Endodermal cell (in vitro differentiated cells): Measurements from ENCODE around the gene ADM. TPM values are rescaled to one million over a fixed set of nuclear protein-coding genes. Genes with fewer than 3 reads are reported as not detected.
A peak's percentile ranks its signal among the peaks of the same experiment; 100 is the strongest.

Experiments used
- DNase-seq: peaks from one replicate; pipeline ENCODE4 v3.0.0-alpha.2; 2017
- H3K27ac ChIP-seq: 2 replicates; pipeline ENCODE4 v1.5.1; 2013; ENCODE audit warnings: mild to moderate bottlenecking, low read depth, low read length, moderate library complexity
- H3K27me3 ChIP-seq: 2 replicates; pipeline ENCODE4 v1.6.1; 2013; ENCODE audit warnings: mild to moderate bottlenecking, low read length, moderate library complexity; ENCODE audit not compliant: insufficient read depth, control insufficient read depth, poor library complexity, severe bottlenecking
- H3K36me3 ChIP-seq: 2 replicates; pipeline ENCODE4 v1.7.0; 2013; ENCODE audit warnings: mild to moderate bottlenecking, low read length, moderate library complexity; ENCODE audit not compliant: control insufficient read depth, insufficient read depth
- H3K4me1 ChIP-seq: one replicate; pipeline ENCODE4 v1.7.0; 2013; ENCODE audit warnings: low read length; ENCODE audit not compliant: control insufficient read depth, insufficient read depth
- H3K4me3 ChIP-seq: 2 replicates; pipeline ENCODE4 v1.5.1; 2013; ENCODE audit warnings: mild to moderate bottlenecking, low read length, moderate library complexity
- H3K9ac ChIP-seq: 2 replicates; pipeline ENCODE4 v1.6.1; 2013; ENCODE audit warnings: mild to moderate bottlenecking, low read length, moderate library complexity; ENCODE audit not compliant: poor library complexity, severe bottlenecking; ENCODE audit errors: extremely low read depth
- H3K9me3 ChIP-seq: 2 replicates; pipeline ENCODE4 v1.6.1; 2013; ENCODE audit warnings: mild to moderate bottlenecking, low read length, moderate library complexity; ENCODE audit not compliant: control insufficient read depth
- H3K27ac Mint-ChIP-seq: 2 replicates; pipeline ENCODE4 v1.8.0; 2020; ENCODE audit warnings: mixed read lengths
- H3K27me3 Mint-ChIP-seq: 2 replicates; pipeline ENCODE4 v1.8.0; 2021; ENCODE audit warnings: mild to moderate bottlenecking, mixed read lengths; ENCODE audit not compliant: insufficient read depth
- H3K36me3 Mint-ChIP-seq: 2 replicates; pipeline ENCODE4 v1.8.0; 2020; ENCODE audit warnings: low read depth, mixed read lengths
- H3K4me1 Mint-ChIP-seq: 2 replicates; pipeline ENCODE4 v1.8.0; 2020; ENCODE audit warnings: mixed read lengths
- H3K4me3 Mint-ChIP-seq: 2 replicates; pipeline ENCODE4 v1.8.0; 2020; ENCODE audit warnings: mild to moderate bottlenecking, moderate library complexity, mixed read lengths
- H3K9me3 Mint-ChIP-seq: 2 replicates; pipeline ENCODE4 v1.8.0; 2020; ENCODE audit warnings: mild to moderate bottlenecking, mixed read lengths
- WGBS, 2 experiments: methylation state at CpG; one replicate each; pipeline versions ENCODE4 v1.1.5 to v1.1.7; 2013; ENCODE audit warnings: missing lambda C conversion rate in 2 of 2, mixed read lengths in 1 of 2; ENCODE audit not compliant: insufficient coverage in 1 of 2, insufficient read length in 1 of 2; 5-methylcytosine and 5-hydroxymethylcytosine counted together
- total RNA-seq, 2 donors: library from RNA; stranded (reverse); fragmentation: NEBNext Ultra II Directional in 1 of 2; extraction: Animal tissue kit (Norgen Biotek cat#: 25700) in 1 of 2; gene quantifications; 2 replicates in 1 of 2; 3 replicates in 1 of 2; pipeline ENCODE4 v1.2.1, GENCODE V29; 2021
- TF ChIP-seq, protein P1 (sequence below): fragments of 200-600 bp; sonication (generic); conservative IDR thresholded peaks from 2 replicates; pipeline ENCODE4 v1.5.0; 2021; ENCODE audit warnings: antibody characterized with exemption, mild to moderate bottlenecking

ADM gene
- total RNA-seq, 2 donors from 2014 or later, result 20.6 to 35.5 TPM

- TF ChIP-seq, protein P1, sequence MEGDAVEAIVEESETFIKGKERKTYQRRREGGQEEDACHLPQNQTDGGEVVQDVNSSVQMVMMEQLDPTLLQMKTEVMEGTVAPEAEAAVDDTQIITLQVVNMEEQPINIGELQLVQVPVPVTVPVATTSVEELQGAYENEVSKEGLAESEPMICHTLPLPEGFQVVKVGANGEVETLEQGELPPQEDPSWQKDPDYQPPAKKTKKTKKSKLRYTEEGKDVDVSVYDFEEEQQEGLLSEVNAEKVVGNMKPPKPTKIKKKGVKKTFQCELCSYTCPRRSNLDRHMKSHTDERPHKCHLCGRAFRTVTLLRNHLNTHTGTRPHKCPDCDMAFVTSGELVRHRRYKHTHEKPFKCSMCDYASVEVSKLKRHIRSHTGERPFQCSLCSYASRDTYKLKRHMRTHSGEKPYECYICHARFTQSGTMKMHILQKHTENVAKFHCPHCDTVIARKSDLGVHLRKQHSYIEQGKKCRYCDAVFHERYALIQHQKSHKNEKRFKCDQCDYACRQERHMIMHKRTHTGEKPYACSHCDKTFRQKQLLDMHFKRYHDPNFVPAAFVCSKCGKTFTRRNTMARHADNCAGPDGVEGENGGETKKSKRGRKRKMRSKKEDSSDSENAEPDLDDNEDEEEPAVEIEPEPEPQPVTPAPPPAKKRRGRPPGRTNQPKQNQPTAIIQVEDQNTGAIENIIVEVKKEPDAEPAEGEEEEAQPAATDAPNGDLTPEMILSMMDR, result peak; percentile 69
- H3K4me1 ChIP-seq, result peaks cover 38% of the 10 kb centered on the region
- peaks cover 5% of the 10 kb centered on the region for H3K27me3 ChIP-seq
- Mint-ChIP-seq H3K27me3 (peaks cover 34% of the 10 kb centered on the region), H3K36me3 (no peaks in the 10 kb centered on the region), H3K9me3 (no peaks in the 10 kb centered on the region), H3K27ac (no peak overlapping the region), H3K4me1 (peaks cover 52% of the 10 kb centered on the region), H3K4me3 (no peak overlapping the region)
- WGBS, 2 experiments, result 59 to 71% methylated on average over 7 to 8 of the region's 8 CpGs
- peak; percentile 57 for DNase-seq
- no peak overlapping the region for H3K9ac ChIP-seq
- no peak overlapping the region for H3K27ac ChIP-seq
- H3K9me3 ChIP-seq, result no peaks in the 10 kb centered on the region
- H3K36me3 ChIP-seq, result no peaks in the 10 kb centered on the region
- no peak overlapping the region for H3K4me3 ChIP-seq
Observed at GRCh38 chr11:10322830-10323792, 18.2 kb downstream of the ADM start.

DNA sequence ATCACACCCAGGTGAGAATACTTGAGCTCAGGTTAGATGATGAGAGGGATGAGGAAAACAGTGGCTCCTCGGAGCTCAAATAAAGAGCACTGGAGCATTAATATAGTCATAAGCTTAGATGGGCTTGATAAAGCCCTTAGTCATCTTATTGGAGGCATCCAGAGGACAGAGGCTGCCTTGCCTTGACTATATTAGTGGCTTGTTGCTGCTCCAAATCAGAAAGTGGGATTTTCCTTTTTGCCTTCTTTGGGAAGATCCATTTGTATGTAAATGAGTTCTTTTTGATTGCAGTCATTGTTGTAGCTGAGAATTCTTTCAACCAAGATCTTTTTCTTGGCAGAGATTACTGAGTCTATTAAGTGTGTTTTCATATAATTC lies 18.9 kb downstream of the ADM start:
- H3K4me3 Mint-ChIP-seq, result no peak overlapping the region
- H3K27ac ChIP-seq, result no peak overlapping the region
- TF ChIP-seq, protein P1, result no peak
- H3K36me3 ChIP-seq, result no peaks in the 10 kb centered on the region
- no peak overlapping the region for H3K27ac Mint-ChIP-seq
- peaks cover 38% of the 10 kb centered on the region for H3K4me1 ChIP-seq
- no peak overlapping the region for H3K4me3 ChIP-seq
- H3K9me3 Mint-ChIP-seq, result no peaks in the 10 kb centered on the region
- peaks cover 31% of the 10 kb centered on the region for H3K27me3 Mint-ChIP-seq
- H3K4me1 Mint-ChIP-seq, result peaks cover 46% of the 10 kb centered on the region
- no peak overlapping the region for H3K9ac ChIP-seq
- H3K36me3 Mint-ChIP-seq, result no peaks in the 10 kb centered on the region
- 94 to 100% methylated on average over 1 of the region's 1 CpG for WGBS, 2 experiments
- DNase-seq, result no peak
- peaks cover 5% of the 10 kb centered on the region for H3K27me3 ChIP-seq
- no peaks in the 10 kb centered on the region for H3K9me3 ChIP-seq

DNA sequence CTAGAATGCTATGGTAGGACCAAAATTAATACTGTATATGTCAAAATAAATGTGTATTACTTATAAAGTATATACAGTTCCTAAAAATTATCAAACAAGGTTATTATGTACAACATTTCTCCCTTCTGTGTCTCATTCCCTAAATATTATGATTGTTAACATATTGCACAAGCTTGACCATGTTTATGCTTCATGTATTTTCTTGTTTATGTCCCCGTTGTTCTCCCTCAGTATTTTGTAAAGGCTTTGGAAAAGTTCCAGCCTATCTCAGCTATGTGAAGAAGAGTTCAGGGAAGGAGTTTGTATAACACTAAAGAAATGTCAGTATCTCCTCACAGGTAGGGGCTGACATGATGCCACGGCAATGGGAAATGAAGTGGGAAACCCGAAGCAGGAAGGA lies 19.6 kb downstream of the ADM start:
- Mint-ChIP-seq H3K4me3 (no peak overlapping the region), H3K36me3 (no peaks in the 10 kb centered on the region), H3K9me3 (no peaks in the 10 kb centered on the region), H3K27me3 (peaks cover 25% of the 10 kb centered on the region), H3K4me1 (peaks cover 46% of the 10 kb centered on the region), H3K27ac (no peak overlapping the region)
- no peaks in the 10 kb centered on the region for H3K36me3 ChIP-seq
- H3K4me1 ChIP-seq, result peaks cover 39% of the 10 kb centered on the region
- peaks cover 5% of the 10 kb centered on the region for H3K27me3 ChIP-seq
- WGBS, 2 experiments, result 92 to 96% methylated on average over 3 of the region's 3 CpGs
- no peaks in the 10 kb centered on the region for H3K9me3 ChIP-seq
- H3K27ac ChIP-seq, result no peak overlapping the region
- no peak for DNase-seq
- TF ChIP-seq, protein P1, result no peak
- no peak overlapping the region for H3K4me3 ChIP-seq
- no peak overlapping the region for H3K9ac ChIP-seq
